K562 (cell line): ENCODE results near the gene RHEX. TPM values are rescaled to one million over a fixed set of nuclear protein-coding genes. Genes with fewer than 3 reads are reported as not detected.

ENCODE experiments used
- ATF2 ChIP-seq: sonication (generic); formaldehyde crosslinking; IDR thresholded peaks from 2 replicates; pipeline ENCODE4 v1.8.1; 2022; ENCODE audit warnings: missing genetic modification reagents
- HEY1 ChIP-seq: fragments of 250-450 bp; sonication (Bioruptor Pico); IDR thresholded peaks from 2 replicates; pipeline ENCODE4 v1.5.0; 2020; ENCODE audit warnings: mild to moderate bottlenecking, moderate library complexity, borderline replicate concordance
- HNRNPL ChIP-seq: fragments of 200-400 bp; formaldehyde crosslinking; IDR thresholded peaks from 2 replicates; pipeline ENCODE4 v1.6.1; 2017; ENCODE audit warnings: low read depth, mild to moderate bottlenecking, low read length
- MBD2 ChIP-seq: sonication (generic); IDR thresholded peaks from 2 replicates; pipeline ENCODE4 v1.6.1; 2016; ENCODE audit warnings: low read depth, borderline replicate concordance
- MCM2 ChIP-seq: fragments of 450-650 bp; IDR thresholded peaks from 2 replicates; pipeline ENCODE4 v1.6.1; 2017; ENCODE audit warnings: low read depth, mild to moderate bottlenecking
- MYBL2 ChIP-seq, 2 experiments: fragments of 450-650 bp in 1 of 2; sonication (generic) in 1 of 2; formaldehyde crosslinking in 1 of 2; IDR thresholded peaks; 2 replicates each; pipeline versions ENCODE4 v1.6.1 to v1.8.1; 2017 to 2022; ENCODE audit warnings: borderline replicate concordance in 1 of 2, inconsistent platforms in 1 of 2, low read depth in 1 of 2, mild to moderate bottlenecking in 1 of 2, missing genetic modification reagents in 1 of 2, moderate library complexity in 1 of 2
- NBN ChIP-seq: fragments of 450-650 bp; IDR thresholded peaks from 2 replicates; pipeline ENCODE4 v1.6.1; 2016; ENCODE audit warnings: low read depth, mild to moderate bottlenecking
- NCOR1 ChIP-seq: fragments of 450-650 bp; IDR thresholded peaks from 2 replicates; pipeline ENCODE4 v1.6.1; 2016; ENCODE audit warnings: mild to moderate bottlenecking, moderate library complexity
- SRSF3 ChIP-seq: fragments of 200-400 bp; formaldehyde crosslinking; IDR thresholded peaks from 2 replicates; pipeline ENCODE4 v1.6.1; 2016; ENCODE audit warnings: mild to moderate bottlenecking, low read length, moderate library complexity; ENCODE audit not compliant: insufficient read depth
- TAL1 ChIP-seq: fragments of 450-650 bp; IDR thresholded peaks from 2 replicates; pipeline ENCODE4 v1.6.1; 2016; ENCODE audit warnings: mild to moderate bottlenecking
- ZNF12 ChIP-seq: sonication (generic); formaldehyde crosslinking; IDR thresholded peaks from 2 replicates; pipeline ENCODE4 v1.4.0; 2020; ENCODE audit warnings: mild to moderate bottlenecking, missing genetic modification reagents
- ZNF445 ChIP-seq: fragments of 250-450 bp; sonication (Bioruptor Pico); IDR thresholded peaks from 2 replicates; pipeline ENCODE4 v1.4.0; 2020; ENCODE audit warnings: low read depth, mild to moderate bottlenecking, moderate library complexity
- ZNF639 ChIP-seq, 2 experiments: fragments of 200-800 bp in 1 of 2; sonication (Bioruptor generic) in 1 of 2; sonication (generic) in 1 of 2; formaldehyde crosslinking in 1 of 2; IDR thresholded peaks in 1 of 2; conservative IDR thresholded peaks in 1 of 2; 2 replicates each; pipeline versions ENCODE4 v1.5.0 to v1.6.1; 2016 to 2020; ENCODE audit warnings: missing compliant biosample characterization in 1 of 2, missing genetic modification characterization in 1 of 2, missing genetic modification reagents in 1 of 2
- polyA plus RNA-seq, 8 experiments: library from polyadenylated mRNA; depleted of rRNA in 4 of 8; stranded (reverse) in 5 of 8; unstranded in 3 of 8; fragments of >200 nt; fragmentation: Nextera tagmentation in 2 of 8; fragmentation: Illumina TruSeq in 1 of 8; extraction: Ambion mirVana in 2 of 8; extraction: Trizol in 1 of 8; gene quantifications; 2 replicates each; pipeline versions ENCODE4 v1.2.1 to v1.2.3, GENCODE V29; 2011 to 2014; ENCODE audit warnings: inconsistent platforms in 1 of 8, missing spikeins in 1 of 8
- total RNA-seq, 7 experiments: library from RNA; depleted of rRNA in 6 of 7; stranded (reverse); fragments of >200 nt in 6 of 7; fragmentation: Illumina TruSeq in 2 of 7; extraction: Trizol in 2 of 7; gene quantifications; 2 replicates each; pipeline versions ENCODE4 v1.2.1 to v1.2.3, GENCODE V29; 2011 to 2021; ENCODE audit warnings: low replicate concordance in 1 of 7

The RHEX gene
- total and polyA plus RNA-seq, 9 of the 15 experiments (the other 6 are each of a cell fraction or from before 2014, with no cell fraction given), result not detected

GRCh38 chr1:206067486-206068227, 14.7 kb downstream of the RHEX start (continued):
- TF ChIP-seq ZNF12 (CRISPR knock-in tag), result no peak
- TF ChIP-seq MBD2, result no peak
- no peak for TF ChIP-seq MCM2
- TF ChIP-seq NCOR1, result peak; percentile 18; the same call in 1 of the 2 replicates
- no peak for TF ChIP-seq SRSF3
- TF ChIP-seq HNRNPL, result no peak
- no peak for TF ChIP-seq HEY1 (CRISPR knock-in tag)
- no peak for TF ChIP-seq MYBL2 (IDR thresholded peaks at IDR 0.05; ENCODE audit: low read depth)
- no peak for TF ChIP-seq MYBL2 (CRISPR knock-in tag; IDR thresholded peaks at IDR 0.05; ENCODE audit: borderline replicate concordance)
- TF ChIP-seq ZNF639 (CRISPR knock-in tag; conservative IDR thresholded peaks at IDR 0.05 in 1 of 2, IDR thresholded peaks at IDR 0.05 in 1 of 2), result no peak
- TF ChIP-seq NBN, result no peak
- no peak for TF ChIP-seq ZNF445
- TF ChIP-seq ATF2 (CRISPR knock-in tag), result no peak
- TF ChIP-seq TAL1, result peak; percentile 68
